Nephron progenitor cell (in vitro differentiated cells): ENCODE results near the gene RNF115.
"Not testable (repeated sequence)": the region's sequence is repeated elsewhere in the genome, so short reads cannot be mapped to it uniquely, and the experiment has no call there.

ENCODE experiments used
- DNase-seq: peaks from one replicate; pipeline ENCODE4 v3.0.0; 2021
- H3K27ac Mint-ChIP-seq: 2 replicates; pipeline ENCODE4 v1.8.0; 2021; ENCODE audit warnings: mild to moderate bottlenecking, moderate library complexity, mixed read lengths
- H3K27me3 Mint-ChIP-seq: 2 replicates; pipeline ENCODE4 v1.8.0; 2021; ENCODE audit warnings: mild to moderate bottlenecking, low read depth, mixed read lengths; ENCODE audit not compliant: poor library complexity
- H3K36me3 Mint-ChIP-seq: 2 replicates; pipeline ENCODE4 v1.8.0; 2021; ENCODE audit warnings: low read depth, mixed read lengths
- H3K4me1 Mint-ChIP-seq: 2 replicates; pipeline ENCODE4 v1.8.0; 2021; ENCODE audit warnings: mixed read lengths
- H3K4me3 Mint-ChIP-seq: 2 replicates; pipeline ENCODE4 v1.8.0; 2021; ENCODE audit warnings: mild to moderate bottlenecking, moderate library complexity, mixed read lengths
- H3K9me3 Mint-ChIP-seq: 2 replicates; pipeline ENCODE4 v1.8.0; 2021; ENCODE audit warnings: mild to moderate bottlenecking, moderate library complexity, mixed read lengths
- TF ChIP-seq, protein P1 (sequence below): fragments of 200-600 bp; sonication (generic); IDR thresholded peaks from 2 replicates; pipeline ENCODE4 v1.5.0; 2021; ENCODE audit warnings: antibody characterized with exemption

RNF115 gene

DNA sequence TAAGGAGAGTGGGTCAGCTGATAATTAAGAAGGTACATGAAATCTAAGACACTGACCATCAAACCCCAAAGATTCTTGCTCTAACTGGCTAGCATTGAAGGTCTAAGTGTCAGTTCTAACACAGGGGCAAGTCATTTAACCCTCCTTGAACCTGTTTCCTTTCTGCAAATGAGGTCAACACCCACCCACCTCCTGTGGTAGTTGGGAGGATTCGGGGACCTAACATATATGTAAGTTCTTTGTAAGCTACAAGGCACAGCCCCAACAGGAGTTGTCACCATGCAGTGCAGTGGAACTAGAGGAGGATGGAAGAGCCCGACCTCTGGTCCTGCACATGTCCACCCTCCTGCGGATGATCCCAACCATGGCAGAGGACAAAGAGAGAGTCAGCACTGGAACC is 23.9 kb upstream of the RNF115 start:
- H3K36me3 Mint-ChIP-seq: peaks cover 32% of the 10 kb centered on the region
- peaks cover 3% of the 10 kb centered on the region for H3K27me3 Mint-ChIP-seq
- no peaks in the 10 kb centered on the region for H3K9me3 Mint-ChIP-seq
- TF ChIP-seq, protein P1, sequence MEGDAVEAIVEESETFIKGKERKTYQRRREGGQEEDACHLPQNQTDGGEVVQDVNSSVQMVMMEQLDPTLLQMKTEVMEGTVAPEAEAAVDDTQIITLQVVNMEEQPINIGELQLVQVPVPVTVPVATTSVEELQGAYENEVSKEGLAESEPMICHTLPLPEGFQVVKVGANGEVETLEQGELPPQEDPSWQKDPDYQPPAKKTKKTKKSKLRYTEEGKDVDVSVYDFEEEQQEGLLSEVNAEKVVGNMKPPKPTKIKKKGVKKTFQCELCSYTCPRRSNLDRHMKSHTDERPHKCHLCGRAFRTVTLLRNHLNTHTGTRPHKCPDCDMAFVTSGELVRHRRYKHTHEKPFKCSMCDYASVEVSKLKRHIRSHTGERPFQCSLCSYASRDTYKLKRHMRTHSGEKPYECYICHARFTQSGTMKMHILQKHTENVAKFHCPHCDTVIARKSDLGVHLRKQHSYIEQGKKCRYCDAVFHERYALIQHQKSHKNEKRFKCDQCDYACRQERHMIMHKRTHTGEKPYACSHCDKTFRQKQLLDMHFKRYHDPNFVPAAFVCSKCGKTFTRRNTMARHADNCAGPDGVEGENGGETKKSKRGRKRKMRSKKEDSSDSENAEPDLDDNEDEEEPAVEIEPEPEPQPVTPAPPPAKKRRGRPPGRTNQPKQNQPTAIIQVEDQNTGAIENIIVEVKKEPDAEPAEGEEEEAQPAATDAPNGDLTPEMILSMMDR: no peak
- peaks cover 7% of the 10 kb centered on the region for H3K4me1 Mint-ChIP-seq
- no peak overlapping the region for H3K27ac Mint-ChIP-seq
- no peak overlapping the region for H3K4me3 Mint-ChIP-seq
- no peak for DNase-seq

DNA sequence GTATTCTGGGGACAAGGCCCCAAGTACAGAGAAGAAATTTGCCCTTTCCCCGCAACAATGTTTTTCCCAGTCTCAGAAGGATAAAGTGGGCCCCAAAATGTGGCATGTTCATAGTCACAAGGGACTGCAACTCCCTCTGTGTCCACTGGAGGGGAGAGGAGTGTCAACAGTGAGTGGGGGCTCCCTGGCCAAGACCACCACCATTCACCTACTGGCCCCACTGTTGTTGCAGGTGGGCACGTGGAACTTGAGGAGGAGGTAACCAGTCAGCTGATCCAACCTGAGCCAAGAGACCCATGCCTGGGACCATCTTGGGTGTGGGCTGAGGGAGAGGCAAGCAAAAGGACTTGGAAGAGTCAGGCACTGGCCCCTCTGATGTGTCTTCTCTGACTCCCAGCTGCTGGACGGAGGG is 22.3 kb upstream of the RNF115 start:
- peaks cover 7% of the 10 kb centered on the region for H3K4me1 Mint-ChIP-seq
- TF ChIP-seq, protein P1: peak; percentile 62
- no peaks in the 10 kb centered on the region for H3K9me3 Mint-ChIP-seq
- no peaks in the 10 kb centered on the region for H3K27me3 Mint-ChIP-seq
- H3K4me3 Mint-ChIP-seq: no peak overlapping the region
- H3K36me3 Mint-ChIP-seq: peaks cover 34% of the 10 kb centered on the region
- no peak overlapping the region for H3K27ac Mint-ChIP-seq
- DNase-seq: peak; percentile 43

DNA sequence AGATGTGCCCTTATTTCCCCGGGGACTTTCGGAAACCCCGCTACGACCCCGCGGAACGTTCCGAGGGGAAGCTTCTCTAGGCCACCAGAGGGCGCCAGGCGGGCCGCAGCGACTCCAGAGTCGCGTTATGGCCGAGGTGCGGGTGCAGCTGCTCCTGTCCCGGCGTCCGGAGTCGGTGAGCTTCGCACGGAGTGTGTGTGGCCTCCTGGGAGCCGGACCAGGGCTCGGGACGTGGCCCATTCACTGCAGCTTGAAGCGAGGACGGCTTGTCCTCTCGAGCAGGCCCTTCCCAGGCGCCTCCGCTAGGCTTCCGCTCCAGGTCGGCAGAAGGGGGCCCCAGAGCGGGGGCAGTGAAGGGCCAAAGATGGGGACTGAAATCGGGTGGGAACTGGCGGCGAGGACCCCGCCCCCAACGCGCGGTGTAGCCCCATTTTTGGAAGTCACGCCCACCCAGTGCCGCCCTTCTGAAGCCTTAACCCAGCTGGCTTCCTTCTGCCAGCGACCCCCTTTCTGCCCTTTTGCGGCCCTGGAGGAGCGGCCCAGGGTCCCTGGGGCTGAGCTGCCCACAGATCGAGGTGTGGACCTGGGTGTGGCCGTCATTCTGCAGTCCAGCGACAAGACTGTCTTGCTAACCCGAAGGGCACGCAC is 21.7 kb upstream of the RNF115 start, which contains the start of gene NUDT17:
Gene NUDT17 (plus strand): TSS at position 117 of the 648 bp plus-strand sequence. CDS start 11 bp downstream, at position 128.
- Mint-ChIP-seq H3K4me3 (no peak within 1 kb of the TSS), H3K27me3 (no peaks in the 10 kb centered on the region), H3K9me3 (no peaks in the 10 kb centered on the region), H3K4me1 (peaks cover 7% of the 10 kb centered on the region), H3K36me3 (peaks cover 30% of the 10 kb centered on the region), H3K27ac (no peak within 1 kb of the TSS)
- TF ChIP-seq, protein P1: peak; percentile 94
- peak; percentile 87 for DNase-seq

DNA sequence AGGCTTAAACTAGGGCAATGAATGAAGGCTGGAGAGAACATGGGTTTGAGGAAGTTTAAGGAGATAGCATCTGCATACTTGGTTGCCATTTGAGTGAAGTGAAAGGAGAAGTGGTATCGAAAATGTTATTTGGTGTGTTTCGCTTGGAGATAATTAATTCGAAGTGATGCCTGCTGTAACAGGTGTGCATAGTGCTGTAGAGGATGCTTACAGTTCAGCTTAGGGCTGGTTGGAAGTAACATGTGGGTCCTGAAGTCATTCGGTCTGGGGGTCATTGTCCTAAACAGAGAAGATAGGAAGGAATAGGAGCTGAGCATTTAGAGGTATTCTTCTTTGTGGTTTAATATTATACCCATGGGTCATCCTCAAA is 21.2 kb upstream of the RNF115 start:
- no peak for DNase-seq
- Mint-ChIP-seq H3K27ac (no peak overlapping the region), H3K4me1 (peaks cover 7% of the 10 kb centered on the region), H3K36me3 (peaks cover 24% of the 10 kb centered on the region), H3K27me3 (no peaks in the 10 kb centered on the region), H3K9me3 (no peaks in the 10 kb centered on the region), H3K4me3 (no peak overlapping the region)
- TF ChIP-seq, protein P1: no peak

DNA sequence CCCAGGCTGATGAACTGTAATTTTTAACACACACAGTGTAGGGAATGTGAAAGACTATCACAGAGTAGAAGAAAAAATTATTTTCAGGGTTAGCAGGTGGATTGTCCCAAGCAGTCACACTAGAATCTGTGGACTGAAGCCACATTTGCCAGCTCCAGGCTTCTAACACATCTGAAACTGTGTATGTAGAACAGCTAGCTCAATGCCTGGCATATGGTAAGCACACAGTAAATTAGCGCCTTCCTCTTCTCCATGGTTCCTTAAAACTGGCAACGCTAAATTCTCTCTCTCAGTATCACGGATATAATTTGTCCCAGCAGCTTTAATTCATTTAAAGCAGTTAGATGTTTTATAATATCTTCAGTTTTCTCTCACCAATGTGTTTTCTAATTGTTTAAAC is 19.1 kb upstream of the RNF115 start:
- no peaks in the 10 kb centered on the region for H3K27me3 Mint-ChIP-seq
- TF ChIP-seq, protein P1: no peak
- H3K27ac Mint-ChIP-seq: no peak overlapping the region
- H3K9me3 Mint-ChIP-seq: no peaks in the 10 kb centered on the region
- H3K4me1 Mint-ChIP-seq: peaks cover 7% of the 10 kb centered on the region
- H3K4me3 Mint-ChIP-seq: no peak overlapping the region
- no peak for DNase-seq
- H3K36me3 Mint-ChIP-seq: peaks cover 29% of the 10 kb centered on the region

DNA sequence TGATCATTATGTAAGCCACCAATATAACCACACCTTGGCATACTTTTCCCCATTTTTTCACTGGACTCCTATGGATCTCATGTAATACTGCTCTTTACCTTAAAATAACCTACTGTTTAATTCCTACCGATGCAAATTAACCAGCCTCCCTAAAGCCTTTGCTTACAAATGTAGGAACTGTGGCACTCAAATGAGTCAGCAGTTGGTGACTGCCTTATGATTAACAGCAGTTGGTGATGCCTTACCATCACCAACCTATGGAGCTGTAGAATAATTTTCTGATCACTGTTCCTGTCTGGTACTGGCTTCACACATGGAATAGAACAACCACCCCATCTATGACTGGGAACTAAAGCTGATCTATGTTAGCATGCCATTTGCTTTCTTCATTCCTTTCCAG is 13.8 kb upstream of the RNF115 start:
- Mint-ChIP-seq H3K4me3 (no peak overlapping the region), H3K27ac (no peak overlapping the region), H3K4me1 (no peaks in the 10 kb centered on the region), H3K27me3 (no peaks in the 10 kb centered on the region), H3K36me3 (peaks cover 62% of the 10 kb centered on the region), H3K9me3 (no peaks in the 10 kb centered on the region)
- TF ChIP-seq, protein P1: no peak
- no peak for DNase-seq

DNA sequence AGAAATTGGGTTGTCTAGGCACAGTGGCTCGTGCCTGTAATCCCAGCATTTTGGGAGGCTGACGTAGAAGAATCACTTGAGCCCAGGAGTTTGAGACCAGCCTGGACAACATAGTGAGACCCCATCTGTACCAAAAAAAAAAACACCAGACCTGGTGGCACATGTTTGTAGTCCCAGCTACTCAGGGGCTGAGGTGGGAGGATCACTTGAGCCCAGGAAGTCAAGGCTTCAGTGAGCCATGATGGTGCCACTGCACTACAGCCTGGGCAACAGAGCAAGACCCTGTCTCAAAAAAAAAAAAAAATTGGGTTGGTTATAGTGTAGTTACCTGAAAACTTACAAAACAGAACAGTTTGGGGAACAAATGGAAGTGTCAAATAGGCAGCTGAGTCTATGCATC is 6.9 kb upstream of the RNF115 start:
- H3K27ac Mint-ChIP-seq, H3K27me3 Mint-ChIP-seq, DNase-seq, H3K4me1 Mint-ChIP-seq, H3K4me3 Mint-ChIP-seq, H3K9me3 Mint-ChIP-seq: not testable (repeated sequence)
- H3K36me3 Mint-ChIP-seq: peaks cover 75% of the 10 kb centered on the region
